Measurements from ENCODE around the gene NHP2.

The NHP2 gene

GRCh38 chr5:178155065-178155464 is 1.4 kb upstream of the NHP2 start:
- DNase-seq (ENCODE audit: low read depth) = no peak
- TF ChIP-seq CTCF (conservative IDR thresholded peaks at IDR 0.05; ENCODE audit: low read depth, low read length) = no peak
- H3K4me3 ChIP-seq (ENCODE audit: low read depth, low read length) = no peak overlapping the region

GRCh38 chr5:178152491-178153444 is 917 bp downstream of the NHP2 start:
- TF ChIP-seq CTCF (conservative IDR thresholded peaks at IDR 0.05; ENCODE audit: low read depth, low read length) = no peak
- no peak for DNase-seq (ENCODE audit: low read depth)

GRCh38 chr5:178150977-178151734 is 2.5 kb downstream of the NHP2 start:
- H3K4me3 ChIP-seq (ENCODE audit: low read depth, low read length) = no peak overlapping the region
- peak; percentile 48 for DNase-seq (ENCODE audit: low read depth)
- TF ChIP-seq CTCF (conservative IDR thresholded peaks at IDR 0.05; ENCODE audit: low read depth, low read length) = peak; percentile 49

More at GRCh38 chr5:178152491-178153444, 917 bp downstream of the NHP2 start:
- H3K4me3 ChIP-seq (ENCODE audit: low read depth, low read length) = peak overlapping the region; percentile 80

- peak; percentile 33 for DNase-seq (ENCODE audit: low read depth)
- H3K4me3 ChIP-seq (ENCODE audit: low read depth, low read length) = no peak overlapping the region
- no peak for TF ChIP-seq CTCF (conservative IDR thresholded peaks at IDR 0.05; ENCODE audit: low read depth, low read length)
These were observed 4.3 kb downstream of the NHP2 start for GRCh38 chr5:178149199-178149932.

- TF ChIP-seq CTCF (conservative IDR thresholded peaks at IDR 0.05; ENCODE audit: low read depth, low read length) = no peak
- no peak for DNase-seq (ENCODE audit: low read depth)
- H3K4me3 ChIP-seq (ENCODE audit: low read depth, low read length) = no peak overlapping the region
These were observed 6.3 kb downstream of the NHP2 start for GRCh38 chr5:178147406-178147805.

- TF ChIP-seq CTCF (conservative IDR thresholded peaks at IDR 0.05; ENCODE audit: low read depth, low read length) = peak; percentile 85
- no peak overlapping the region for H3K4me3 ChIP-seq (ENCODE audit: low read depth, low read length)
- DNase-seq (ENCODE audit: low read depth) = peak; percentile 57
These were observed 7.5 kb downstream of the NHP2 start for GRCh38 chr5:178145965-178146820.

Measured in choroid plexus epithelial cell (primary cell).